NCI-H2107 treated with DMSO at 0.1 percent for 48 hours (cell line): ENCODE results near the gene RAB11FIP4.

ENCODE experiments used
- DNase-seq: peaks from one replicate; lab custom pipeline; 2025; ENCODE audit not compliant: unreplicated experiment; lab: John Stamatoyannopoulos, UW

The RAB11FIP4 gene

DNA sequence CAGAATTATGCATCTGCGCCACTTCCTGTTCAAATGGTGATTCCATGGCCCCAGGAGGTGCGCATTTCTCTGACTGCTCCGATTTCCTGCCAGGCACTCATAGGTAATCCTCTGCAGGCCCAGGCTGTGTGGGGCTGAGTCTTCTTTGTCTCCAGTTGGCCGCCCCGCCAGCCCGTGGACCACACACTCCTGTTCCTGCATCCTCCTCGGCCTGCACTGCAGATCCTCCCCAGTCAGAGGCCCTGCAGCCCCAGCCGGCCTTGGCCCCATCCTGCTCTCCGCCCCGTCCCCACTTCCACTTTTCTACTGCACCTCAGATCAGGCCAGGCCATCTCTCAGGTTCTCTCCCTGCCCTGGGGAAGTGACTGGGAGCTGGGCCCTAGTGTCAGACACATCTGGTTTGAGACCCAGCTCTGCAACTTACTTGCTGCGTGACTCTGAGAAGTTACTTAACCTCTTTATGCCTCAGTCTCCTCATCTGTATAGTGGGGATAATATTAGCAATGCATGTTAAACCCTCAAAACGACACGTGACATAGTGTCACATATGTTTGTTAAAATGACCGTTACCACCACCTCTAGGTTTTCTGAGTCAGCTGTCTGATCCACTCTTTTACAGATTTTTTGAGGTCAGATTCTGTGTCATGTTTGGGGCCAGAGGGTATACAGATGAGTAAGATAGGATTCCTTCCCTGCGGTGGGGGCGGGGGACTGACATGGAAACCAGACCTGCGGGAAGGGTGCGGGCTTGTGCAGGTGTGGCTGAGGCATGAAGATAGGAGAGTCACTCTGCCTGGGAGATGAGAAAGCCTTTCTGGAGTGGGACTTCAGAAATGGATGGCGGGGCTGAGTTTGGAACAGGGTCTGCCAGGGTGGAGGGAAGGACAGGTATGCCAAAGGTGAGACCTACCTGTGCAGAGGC, 12.8 kb downstream of the RAB11FIP4 start:
- no peak for DNase-seq

DNA sequence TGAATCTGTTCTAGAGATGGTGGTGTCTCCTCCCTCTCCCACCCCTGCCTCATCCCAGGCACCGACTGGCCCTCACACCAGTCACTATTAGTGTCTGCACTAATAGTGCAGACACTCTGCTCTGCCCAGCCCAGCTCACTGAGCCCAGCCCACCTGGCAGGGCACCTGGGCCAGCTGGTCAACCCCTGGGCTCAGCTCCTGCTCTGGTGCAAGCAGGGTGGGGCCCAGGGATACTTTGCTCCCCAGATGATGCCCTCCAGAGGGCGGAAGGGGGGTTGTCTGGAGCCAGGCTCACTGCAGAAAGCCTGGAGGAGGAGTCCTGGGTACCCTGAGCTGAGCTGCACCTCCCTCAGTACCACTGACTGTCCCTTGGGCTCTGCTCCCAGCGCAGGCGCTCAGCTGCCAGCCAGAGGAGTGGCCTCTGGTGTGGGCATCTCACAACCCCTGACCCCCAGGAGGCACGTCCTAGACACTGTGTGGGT, 14.5 kb downstream of the RAB11FIP4 start:
- DNase-seq = no peak

DNA sequence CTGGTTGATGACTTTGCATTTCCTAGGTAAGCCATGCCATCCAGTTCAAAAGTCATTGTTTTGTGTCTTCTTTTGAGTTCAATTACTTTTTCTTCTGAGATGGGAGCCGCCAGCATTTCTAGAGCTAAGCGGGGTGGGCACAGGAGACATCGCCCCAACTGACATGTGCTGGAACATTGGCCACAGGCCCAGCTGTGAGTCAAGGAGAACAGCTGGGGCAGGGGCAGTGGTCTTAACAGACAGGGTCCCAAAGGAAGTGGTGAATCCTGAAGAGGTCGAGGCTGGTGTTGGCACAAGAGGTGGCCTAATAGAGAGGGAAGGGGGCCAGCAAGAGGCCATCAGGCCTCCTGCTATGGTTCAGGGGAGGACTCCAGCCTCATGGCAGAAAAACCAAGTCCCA, 17.1 kb downstream of the RAB11FIP4 start:
- DNase-seq = no peak

DNA sequence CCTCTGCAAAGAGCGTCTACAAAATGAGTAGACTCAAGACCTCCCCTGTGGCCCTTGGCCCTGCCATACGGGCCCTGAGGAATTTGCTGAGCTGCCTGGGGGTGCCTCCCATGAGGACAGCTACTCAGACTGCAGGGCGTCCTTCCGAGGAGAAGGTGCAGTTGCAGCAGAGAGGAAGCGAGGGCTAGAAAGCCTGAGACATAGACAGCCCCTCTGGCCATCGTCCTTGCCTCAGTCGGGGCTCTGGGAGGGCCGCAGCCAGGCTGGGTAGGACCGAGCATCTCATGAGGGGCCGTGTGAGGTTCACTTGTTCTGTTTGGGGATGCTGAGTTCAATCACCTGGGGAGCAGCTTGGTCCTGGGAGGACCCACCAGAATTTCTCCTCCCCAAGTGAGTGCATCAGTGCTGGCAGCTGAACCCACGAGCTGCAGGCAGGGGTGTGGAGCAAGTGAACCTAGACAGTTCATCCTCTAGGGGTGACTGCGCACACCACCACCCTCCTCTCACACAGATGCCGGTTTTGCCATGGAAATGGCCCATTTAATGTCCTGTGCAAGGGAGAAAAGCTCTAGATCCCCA, 20.3 kb downstream of the RAB11FIP4 start:
- DNase-seq = no peak

DNA sequence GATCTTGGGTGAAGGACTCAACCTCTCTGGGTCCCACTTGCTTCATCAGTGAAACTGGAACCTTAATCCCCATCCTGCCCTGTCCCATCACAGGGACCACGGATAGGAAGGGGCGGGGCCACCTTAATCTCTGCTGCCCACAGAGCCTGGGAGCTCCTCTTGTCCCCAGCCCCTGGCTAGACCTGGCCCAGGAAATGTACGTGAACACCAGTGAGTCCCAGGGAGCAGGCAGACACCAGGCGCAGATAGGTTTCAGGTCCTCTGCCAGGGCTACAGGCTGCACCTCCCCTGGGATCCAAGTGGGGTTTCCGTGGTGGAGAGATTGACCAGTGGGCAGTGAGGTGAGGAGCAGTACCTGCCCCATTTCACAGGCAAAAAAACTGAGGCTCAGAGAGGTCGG, 21.0 kb downstream of the RAB11FIP4 start:
- DNase-seq = no peak

DNA sequence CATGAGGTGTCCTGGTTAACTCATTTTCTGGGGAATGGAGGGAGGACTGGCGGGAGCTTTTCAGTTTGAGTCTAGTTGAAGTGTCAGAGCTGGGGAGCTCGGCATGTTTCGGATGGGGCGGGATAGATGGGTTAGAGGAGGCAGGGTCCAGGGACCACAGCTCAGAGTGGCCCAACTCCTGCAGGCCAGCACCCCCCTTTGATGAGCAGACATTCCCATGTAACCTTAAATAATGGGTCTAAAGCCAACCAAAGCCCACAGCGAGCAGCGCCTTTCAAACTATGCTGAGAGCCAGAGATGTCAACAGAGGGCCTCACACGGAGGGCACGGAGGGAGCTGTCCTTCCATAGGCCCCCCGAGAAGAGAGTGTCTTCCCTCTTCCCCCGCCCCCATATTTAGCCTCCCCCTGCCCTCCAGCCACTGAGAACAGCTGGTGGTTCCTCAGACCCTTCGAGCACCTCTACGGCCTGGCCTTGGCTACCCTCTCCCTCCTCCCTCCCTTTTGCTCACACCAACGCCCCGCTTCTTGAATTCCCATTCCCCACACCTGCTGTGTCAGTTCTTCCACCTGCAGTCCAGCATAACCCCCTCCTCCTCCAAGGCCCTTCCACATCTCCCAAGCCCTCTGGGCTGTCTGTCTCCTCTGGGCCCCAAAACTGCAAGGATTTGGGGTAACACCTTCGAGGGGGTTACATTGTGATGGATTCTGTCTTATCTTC, 21.8 kb downstream of the RAB11FIP4 start:
- DNase-seq = no peak

DNA sequence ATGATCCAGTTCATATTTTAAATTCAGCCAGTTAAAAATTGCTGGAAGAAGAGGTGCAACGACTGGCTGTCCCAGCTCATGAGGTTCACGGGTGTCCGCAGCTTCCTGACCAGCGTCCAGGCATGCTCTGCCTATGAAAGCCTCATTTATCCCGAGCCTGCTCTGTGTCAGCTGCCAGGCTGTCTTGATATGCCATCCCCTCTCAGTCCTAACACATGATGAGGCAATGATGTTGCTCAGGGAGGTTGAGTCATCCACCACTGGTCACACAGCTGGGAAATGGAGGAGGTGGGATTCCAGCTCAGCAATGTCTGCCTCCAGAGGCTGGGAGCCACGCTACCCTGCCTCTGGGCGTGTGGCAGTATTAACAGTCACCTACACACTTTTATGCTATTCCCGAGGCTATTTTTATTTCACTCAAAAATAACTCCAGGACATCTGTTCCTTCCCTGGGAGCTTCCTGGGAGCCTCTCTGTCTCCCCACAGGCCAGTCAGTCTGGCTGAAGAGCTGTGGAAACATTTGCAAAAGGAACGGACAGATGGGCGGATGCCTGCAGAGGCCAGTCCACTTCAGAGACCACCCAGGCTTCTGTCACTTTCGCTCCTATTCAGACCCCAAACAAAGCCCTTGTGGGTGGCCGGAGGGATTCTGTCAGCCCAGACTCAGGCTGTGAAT, 22.5 kb downstream of the RAB11FIP4 start:
- DNase-seq = no peak

DNA sequence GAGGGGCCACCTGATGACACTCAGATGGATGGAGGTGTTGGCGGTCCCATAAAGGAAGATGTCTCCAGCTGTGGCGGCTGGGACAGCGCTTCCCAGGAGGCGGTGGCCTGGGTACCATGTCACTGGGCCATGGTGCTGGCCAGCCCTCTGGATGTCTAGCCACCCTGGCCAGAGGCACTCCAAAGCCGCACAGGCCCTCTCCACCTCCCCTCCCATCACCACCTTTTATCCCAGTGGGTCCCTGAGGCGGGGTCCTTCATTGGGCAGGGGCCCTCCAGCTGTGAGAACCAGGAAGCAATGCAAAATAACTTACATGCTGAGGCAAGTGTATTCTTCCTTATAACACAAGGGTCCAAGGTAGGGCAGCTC, 23.1 kb downstream of the RAB11FIP4 start:
- DNase-seq = no peak

DNA sequence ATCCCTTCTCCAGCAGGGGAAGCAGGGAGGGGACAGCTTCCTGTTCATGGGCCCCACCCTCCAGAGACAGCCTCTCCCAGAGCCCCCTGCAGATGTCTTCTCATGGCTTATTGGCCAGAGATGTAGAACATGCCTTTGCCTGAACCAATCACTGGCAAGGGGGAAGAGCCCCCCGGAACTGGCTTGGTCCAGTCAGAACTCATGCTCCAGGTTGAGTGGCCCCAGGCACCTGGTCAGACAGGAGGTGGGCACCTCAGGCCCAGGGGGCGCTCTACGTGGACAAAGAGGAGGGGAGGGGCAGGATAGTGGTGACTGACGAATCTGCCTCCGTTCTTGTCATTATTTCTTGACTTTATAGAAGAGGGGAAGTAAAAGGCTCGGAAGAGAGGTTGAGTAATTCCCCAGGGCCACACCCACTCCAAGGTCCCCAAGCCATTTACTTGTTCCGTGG, 23.6 kb downstream of the RAB11FIP4 start:
- DNase-seq = no peak

DNA sequence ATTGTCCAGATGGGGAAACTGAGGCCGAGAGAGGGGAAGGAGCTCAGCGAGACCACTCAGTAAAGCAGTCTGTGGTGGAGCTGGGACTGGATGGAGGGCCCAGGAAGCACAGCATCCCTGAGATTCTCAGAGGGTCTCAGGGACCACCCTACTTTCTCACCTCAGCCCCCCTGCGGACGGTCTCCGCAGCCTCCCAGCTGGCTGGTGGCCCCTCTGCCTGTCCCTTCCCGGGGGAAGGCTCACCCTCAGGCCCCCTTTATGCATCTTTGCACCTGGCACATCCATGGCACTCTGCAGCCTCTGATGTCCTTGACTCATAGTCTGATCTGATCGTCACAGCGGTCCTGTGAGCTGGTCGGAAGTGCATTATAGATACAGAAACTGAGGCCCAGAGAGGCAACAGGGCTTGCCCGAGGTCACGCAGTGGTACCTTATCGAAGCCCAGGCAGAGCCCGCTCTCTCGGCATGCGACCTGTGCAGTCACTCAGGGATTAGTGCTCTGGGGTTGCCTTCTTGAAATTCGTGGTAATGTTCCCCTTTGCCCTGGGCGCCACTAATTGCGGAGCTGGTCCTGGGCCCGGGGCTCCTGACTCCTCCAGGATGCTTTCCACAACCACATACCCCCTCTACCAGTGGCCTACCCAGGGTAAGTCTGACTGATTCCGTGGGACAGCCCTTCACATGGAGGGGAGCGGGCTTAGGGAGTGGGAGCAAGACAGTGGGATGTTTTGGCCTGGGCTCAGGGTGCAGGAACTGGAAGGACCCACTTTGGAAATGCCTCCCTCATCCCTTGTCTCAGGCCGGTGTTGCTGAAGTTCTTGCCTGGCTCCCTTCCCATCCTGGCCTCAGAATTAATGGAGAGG, 24.4 kb downstream of the RAB11FIP4 start:
- DNase-seq = no peak

DNA sequence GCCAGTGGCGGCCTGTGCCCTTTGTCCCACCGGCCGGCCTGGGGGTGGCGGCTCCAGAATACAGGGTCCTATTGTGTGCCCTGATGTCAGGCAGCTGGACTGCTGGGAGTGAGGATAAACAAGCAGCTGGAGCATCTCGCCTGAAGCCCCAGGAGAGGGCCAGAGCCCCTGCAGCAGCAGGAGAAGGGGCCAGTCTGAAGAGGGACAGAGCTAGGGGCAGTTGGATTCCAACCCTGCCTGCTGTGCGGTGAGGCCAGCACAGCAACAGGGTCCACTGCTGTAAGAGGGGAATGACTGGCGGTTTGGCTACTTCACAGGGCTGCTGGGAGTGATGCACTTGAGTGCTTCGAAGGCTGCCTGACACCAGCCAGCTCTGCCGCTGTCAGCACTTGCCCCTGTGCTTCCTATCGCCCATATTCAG, 25.0 kb downstream of the RAB11FIP4 start:
- DNase-seq = no peak

DNA sequence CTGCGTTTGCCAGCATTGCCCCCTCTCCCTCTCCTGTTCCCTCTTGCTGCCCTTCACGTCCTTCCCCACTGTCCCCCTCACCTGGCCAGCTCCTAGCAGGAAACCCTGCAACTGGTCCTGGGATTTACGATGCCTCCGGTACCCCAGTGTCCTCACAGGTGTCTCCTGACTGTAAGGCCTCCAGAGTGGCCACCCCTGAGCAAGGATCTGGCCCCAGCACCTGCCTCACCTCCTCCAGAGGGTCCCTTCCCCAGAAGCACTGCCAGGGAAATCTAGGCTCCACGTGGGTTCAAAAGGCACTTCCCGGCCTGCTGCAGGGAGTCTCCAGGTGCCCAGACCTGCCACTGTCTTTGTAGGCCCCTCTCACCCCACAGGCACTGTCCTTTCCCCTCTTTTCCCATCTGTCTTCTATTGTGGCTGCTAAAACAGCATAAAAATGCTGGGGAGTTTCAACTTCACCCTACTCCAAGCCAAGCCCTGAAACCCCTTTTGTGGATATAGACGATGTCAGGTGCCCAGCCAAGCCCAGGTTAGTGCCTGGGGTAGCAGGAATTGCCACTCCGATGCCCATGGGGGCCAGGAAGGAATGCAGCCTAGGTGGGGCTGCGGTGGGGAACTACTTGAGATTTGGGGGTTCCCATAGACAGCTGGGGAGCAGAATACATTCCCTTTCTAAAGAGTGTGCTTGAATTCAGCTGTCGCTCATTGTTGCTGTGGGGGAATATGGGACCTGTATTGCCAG, 25.7 kb downstream of the RAB11FIP4 start:
- DNase-seq = no peak

DNA sequence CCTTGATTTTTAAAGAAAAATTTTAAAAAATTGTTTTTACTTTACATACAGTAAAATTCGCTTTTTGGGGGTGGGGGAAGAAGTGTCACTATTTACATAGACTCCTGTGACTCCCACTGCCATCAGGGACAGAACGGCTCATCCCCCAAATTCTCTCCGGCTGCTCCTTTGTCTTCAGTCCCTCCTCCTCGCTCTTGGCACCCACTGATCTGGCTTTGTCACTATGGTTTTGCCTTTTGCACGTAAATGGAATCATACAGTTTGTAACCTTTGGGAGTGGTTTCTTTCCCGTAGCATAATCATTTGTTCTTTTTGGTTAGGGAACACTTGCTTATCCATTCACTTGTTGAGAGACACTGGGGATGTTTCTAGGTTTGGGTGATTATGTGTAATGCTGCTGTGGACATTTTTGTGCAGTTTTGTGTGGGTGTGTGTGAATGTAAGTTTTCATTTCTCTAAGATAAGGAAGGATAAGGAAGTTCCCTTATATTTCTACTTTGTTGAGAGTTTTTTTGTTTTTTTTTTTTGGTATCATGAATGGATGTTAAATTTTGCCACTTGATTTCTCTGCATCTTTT, 27.4 kb downstream of the RAB11FIP4 start:
- no peak for DNase-seq

DNA sequence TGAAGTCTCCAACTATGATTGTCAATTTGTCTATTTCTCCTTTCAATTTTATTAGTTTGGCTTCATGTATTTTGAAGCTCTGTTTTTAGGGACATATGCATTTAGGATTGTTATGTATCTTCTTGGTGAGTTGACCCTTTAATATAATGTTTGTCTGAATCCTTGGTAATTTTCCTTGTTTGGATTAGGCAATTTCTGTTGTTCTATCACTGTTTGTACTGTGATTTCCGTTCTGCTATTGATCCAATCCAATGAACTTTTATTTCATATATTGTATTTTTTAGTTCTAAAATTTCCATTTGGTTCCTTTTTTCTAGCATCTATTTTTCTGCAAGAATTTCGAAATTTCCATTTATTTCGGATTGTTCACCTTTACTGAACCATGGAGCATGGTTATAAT, 31.0 kb downstream of the RAB11FIP4 start:
- DNase-seq = no peak

DNA sequence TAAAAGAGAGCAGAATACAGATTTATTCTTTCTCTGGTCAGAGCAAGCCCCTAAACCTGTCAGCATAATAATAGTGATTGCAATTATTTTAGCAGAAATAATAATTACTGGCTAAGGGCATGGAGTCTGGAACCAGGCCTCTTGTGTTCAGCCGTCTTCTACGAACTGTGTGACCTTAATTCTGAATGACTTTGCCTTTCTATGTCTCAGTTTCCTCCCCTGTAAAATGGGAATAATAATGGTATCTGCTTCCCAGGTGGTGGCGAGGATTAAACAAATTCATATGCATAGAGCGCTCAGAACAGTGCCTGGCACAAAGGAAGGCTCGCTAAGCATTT, 33.4 kb downstream of the RAB11FIP4 start:
- DNase-seq = no peak

DNA sequence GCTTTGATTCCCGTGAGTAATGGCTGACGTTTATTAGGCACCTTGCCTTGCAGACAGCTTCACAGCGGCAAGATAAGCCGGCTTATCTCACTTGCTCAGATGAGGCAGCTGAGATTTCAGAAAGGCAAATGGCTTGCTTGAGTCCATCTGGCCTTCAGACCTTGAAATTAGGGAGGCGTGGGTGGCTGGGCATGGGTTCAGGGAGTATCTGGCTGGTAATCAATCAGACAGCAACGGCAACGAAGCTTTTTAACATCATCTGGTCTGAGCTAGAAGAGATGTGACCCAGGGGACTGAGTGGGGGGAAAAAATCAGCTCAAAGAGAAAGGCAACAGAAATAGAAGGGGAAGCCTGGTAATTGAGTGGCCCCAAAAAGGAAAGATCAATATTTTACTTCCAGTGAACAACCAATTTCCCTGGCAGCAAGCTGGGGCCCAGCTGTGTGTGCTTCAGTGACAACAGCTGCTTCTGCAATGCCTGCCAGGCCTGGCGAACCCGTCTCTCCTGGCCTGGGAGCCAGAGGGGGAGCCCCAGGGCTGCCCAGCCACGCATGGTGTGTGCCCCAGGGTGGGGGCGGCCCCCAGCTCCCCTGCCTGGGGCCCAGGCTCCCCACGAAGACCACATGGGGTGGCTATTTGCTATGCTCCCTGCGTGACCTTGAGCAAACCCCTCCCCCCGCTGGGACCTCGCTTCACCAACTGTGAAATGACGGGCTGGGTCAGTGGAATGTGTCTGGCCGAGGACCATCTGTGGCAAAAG, 34.0 kb downstream of the RAB11FIP4 start:
- DNase-seq = no peak

DNA sequence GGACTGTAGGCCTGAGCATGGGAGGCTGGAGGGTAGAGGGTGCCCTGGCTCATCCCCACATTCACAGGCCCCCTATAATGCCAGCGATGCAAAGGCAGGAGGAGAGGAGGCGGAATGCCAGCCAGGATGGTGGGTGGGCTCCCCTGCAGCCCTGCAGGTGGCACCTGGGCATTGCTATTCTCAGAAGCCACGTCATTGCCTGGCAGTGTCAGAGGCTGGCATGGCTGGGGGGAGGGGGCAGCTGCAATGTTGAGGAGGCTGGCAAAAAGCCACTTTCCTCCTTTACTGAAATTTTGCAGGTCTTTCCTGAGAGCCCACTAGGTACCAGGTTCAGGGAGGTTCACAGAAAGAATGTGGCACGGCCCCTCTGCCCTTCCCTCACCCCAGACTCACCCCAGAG, 36.2 kb downstream of the RAB11FIP4 start:
- no peak for DNase-seq

DNA sequence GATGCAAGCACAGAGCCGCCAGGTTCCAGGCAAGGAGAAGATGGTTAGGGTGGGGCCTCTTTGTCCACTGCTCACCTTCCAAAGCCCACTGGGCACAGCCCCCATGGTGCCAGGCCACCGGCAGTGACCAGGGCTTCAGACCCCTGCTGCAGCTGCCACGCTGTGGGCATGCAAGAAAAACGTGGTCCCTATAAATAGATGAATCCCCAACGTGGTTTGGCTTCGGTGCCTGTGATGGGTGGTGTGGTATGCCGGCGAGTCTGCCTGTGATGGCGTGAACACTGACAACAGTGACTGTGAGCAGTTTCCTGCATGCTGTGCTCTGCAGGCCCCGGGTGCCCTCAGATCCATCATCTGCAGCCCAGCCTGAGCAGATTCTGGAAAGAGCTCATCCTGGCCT, 36.6 kb downstream of the RAB11FIP4 start:
- DNase-seq = no peak

DNA sequence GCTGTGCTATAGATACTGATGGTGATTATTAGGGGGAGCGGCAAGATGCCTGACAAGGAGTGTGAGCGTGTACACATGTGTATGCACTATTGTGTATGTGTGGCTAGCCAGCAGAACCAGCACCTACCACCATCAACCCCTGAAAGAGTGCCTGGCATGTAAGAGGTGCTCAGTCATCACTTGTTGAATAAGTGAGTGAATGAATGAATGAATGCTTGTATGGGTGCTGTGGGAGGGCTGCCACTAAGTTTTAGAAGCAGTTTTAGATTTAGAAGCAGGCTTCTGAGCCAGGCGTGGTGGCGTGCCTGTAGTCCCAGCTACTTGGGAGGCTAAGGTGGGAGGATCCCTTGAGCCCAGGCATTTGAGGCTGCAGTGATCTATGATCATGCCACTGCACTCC, 37.0 kb downstream of the RAB11FIP4 start:
- no peak for DNase-seq
